NCI-H82 (cell line): ENCODE results near the gene TECR.

Experiments used
- DNase-seq: peaks from one replicate; lab custom pipeline; 2025; lab: John Stamatoyannopoulos, UW

Gene TECR

DNA sequence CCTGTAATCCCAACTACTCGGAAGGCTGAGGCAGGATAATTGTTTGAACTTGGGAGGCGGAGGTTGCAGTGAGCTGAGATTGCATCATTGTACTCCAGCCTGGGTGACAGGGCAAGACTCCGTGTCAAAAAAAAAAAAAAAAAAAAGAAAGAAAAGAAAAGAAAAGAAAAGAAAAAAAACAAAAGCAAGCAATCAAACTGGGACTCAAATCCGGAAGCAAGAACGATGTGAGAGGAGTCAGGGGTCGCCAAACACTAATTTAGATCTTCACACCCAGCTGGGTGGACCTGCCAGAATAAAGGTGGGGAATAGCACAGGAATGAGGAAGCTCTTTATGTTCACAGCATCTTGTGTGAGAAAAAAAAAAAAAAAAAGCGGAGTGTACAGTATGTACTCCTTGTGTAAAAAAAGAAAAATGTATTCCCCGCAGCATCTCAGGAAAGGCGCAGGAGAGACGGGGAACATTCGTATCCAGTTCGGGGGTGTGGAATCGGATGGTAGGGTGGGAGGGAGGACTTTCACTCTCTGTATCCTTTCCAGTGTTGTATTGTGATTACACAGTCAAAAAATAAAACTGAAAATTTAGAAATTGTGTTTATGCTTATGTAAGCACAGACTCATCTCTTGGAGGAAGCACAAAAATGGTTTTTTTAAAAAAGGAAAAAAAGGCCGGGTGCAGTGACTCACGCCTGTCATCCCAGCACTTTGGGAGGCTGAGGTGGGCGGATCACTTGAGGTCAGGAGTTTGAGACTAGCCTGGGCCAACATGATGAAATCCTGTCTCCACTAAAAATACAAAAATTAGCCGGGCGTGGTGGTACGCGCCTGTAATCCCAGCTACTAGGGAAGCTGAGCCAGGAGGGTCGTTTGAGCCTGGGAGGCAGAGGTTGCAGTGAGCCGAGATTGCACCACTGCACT lies 18.8 kb upstream of the TECR start:
- no peak for DNase-seq

DNA sequence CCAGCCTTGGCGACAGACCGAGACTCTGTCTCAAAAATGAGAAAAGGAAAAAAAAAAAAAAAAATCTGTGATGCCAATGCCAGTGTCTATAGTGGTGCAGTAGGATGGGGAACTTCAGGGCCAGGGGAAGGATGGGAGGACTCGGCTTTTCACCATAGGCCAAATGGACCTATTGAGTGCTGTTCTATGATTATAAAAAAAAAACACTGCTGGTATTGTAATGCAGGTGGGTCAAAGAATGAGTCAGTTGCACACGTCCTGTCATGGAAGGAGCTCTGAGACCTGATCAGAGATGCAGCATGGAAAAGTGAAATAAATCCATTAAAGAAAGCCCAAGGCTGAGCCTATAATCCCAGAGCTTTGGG lies 18.2 kb upstream of the TECR start:
- peak; percentile 78 for DNase-seq

DNA sequence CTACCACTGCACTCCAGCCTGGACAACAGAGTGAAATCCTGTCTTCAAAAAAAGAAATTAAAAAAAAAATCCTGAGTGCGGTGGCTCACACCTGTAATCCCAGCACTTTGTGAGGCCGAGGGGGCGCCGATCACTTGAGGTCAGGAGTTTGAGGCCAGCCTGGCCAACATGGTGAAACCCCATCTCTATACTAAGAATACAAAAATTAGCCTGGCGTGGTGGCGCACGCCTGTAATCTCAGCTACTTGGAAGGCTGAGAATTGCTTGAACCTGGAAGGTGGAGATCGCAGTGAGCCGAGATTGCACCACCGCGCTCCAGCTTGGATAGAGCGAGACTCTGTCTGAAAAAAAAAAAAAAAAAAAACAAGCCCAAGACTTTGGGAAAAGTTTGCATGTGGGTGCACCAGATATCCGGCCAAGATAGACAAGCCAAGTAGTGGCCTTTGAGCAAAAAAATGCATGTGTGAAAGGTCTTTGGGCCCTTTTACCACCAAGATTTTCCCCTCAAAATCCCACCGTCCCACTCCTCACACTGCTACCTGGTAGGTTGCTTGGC lies 16.9 kb upstream of the TECR start:
- no peak for DNase-seq

DNA sequence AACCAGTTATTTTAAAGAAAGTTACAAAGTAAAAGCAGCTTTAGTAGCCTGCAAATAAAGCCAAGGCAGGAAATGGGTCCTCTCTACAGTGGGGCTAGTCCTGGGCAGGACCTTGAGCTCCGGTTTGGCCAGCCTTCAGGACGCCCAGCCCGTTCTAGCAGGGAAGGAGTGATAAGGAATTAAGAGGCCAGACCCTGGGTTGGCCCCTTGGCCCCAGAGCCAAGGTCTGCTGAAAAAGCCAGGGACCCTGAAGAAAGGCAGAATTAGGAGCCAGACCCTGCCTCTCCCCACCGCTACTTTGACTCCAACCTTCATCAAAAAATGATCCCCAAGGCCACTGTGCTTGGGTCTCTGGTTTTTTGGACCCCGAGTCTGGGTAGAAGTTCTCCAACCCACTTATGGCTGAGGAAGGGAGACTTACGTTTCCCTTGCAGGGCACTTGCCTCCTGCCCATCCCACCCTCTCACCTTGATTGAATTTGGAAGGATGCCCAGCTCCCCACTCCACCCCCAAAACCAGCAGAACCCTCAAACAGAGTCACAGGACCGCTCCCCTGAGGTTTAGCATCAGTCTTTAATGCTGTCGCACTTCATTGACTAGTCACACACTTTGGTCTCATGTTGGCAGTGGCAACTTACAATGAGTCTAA lies 15.1 kb upstream of the TECR start:
- DNase-seq = no peak

DNA sequence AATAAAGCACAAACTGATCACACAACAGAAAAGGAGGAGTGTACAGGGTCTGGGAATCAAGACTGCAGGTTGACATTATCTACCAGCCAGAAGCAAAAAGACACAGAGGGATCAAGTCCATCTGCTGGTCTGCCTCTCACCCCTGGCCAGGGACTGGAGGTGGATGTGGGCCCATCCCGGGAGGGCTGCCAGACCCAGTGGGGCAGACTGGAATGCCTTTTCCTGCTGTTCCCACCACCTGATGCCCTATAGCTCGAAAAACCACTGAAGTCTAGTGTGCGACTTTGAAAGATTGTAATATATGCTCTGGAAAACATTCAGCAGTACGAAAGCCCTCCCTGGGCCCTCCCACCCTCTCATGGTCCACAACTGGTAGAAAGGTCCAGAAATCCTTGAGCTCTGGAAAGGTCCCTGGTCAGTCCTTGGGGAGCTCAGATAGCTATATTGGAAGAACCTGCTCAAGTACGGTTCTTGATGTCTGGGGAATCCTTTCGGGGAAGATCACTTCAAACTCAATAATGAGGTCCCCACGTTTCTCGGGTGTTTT lies 13.8 kb upstream of the TECR start:
- DNase-seq = no peak

DNA sequence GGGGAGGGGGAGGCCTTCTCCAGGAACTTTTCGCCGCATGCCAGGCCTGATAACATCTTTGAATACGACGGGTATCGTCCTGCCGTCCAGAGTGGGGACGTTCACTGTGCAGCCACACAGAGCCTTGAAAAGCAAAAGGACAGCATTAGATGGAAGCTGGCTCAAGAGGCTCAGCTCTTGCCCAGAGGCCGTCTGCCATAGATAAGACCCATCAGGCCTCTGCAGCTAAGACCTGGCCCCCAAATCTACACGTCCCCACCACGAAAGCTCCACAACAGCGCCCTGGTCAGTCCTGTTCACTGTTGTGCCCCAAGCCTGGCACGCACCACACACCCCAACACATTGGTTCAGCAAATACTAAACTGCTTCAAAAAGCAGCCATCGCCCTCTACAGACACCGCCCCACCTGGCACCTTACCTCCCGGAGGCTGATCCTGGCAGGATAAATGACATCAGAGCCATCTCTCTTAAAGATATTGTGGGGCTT lies 13.3 kb upstream of the TECR start:
- no peak for DNase-seq

DNA sequence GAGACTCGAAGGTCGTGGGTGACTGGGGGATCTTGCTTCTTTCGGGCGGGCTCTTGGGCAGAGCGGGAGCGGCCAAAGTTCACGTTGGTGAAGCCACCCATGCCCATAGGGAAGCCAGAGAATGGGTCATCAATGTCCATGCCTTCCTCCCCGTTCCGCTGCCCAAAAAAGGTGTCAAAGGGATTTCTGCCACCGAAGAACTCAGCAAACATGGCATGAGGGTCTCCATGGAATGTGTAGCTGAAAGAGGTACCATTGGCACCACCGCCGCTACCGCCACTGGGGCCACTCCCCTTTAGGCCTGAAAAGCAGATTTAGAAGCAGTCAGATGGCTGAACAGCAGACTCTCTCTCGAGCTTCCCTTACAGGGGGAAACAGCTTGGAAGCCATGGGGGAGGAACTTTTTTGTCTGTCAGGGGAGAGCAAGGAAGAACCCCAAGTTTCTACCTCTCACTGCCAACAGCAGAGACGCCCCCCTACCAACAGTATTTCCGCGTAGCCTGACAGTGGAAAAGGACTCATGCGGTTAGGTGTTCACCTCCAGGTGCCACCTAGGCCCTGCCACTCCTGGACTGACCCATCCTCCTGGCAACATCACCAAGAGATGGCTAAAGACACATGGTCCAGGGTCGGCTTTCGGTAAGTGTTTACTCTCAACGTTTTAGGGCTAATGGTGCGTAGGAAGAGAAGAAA lies 12.5 kb upstream of the TECR start:
- DNase-seq = peak; percentile 55

DNA sequence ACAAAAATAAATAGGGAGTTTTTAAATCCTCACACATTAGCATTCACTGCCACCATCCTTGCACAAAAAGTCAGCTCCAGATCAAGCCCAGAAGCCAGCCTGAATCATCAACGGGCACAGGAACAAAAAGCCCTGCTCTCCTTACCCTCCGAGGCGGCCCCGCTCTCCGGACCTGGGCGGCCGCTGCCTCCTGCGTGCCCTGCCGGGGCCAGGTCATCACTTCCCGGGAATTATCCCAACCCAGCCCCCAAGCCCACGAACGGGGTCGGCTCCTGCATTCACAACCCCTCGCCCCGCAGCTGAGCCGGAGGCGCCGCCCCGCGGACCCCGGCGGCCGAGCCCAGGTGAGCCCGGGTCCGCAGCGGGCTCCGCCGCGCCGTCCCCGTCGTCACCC lies 12.0 kb upstream of the TECR start:
- peak; percentile 70 for DNase-seq

DNA sequence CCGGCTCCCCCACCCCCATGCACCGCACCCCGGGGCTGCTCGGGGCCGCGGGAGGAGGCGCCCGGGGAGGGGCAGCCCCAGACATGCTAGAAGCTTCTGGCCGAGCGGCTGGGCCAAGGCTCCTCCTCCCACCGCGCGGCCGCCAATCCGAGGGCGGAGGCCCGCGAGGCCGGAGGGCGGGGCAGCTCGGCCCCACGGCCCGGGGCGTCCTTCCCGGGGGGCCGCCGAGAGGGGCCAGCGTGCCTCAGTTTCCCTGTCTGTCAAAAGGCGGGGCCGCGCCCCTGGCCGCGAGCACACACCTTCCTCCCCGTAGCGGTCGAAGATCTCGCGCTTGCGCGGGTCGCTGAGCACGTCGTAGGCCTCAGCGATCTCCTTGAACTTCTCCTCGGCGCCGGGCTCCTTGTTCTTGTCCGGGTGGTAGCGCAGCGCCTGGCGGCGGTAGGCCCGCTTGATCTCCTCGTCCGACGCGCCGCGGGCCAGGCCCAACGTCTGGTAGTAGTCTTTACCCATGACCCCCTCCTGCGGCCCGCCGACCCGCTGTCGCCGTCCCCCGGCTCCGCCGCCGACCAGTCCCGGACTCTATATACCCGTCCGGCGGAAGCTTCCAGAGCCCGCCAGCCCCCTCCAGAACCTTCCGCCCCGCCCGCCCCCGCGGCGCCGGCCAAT lies 11.4 kb upstream of the TECR start, which contains the start of gene DNAJB1:
Gene DNAJB1 (minus strand): TSS at position 558 of the 666 bp plus-strand sequence. CDS start 48 bp downstream, at position 510.
- DNase-seq = peak; percentile 80

DNA sequence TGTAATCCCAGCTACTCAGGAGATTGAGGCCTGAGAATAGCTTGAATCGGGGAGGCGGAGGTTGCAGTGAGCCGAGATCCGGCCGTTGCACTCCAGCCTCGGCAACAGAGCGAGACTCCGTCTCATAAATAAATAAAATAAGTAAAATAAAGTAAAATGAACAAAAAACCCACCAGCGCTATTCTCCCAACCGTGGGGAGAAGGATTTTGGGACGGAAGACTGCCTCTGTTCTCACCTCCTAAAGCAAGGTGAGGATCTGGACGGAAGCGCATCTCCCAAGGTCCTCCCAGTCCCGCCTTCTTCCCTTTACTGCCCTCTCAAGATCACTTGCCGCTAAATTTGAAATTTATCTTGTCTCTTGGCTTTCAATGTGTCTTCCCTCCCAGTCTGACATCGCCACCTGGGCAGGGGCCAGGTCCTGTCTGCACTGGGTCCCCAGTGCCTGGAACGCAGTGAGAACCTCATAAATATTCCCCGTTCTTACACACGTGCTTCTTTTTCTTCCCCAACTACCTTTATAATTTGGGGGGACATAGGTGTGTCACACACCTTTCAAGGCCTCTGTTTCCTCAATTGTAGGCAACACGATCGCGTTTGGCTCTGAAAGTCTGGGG lies 10.0 kb upstream of the TECR start:
- no peak for DNase-seq

DNA sequence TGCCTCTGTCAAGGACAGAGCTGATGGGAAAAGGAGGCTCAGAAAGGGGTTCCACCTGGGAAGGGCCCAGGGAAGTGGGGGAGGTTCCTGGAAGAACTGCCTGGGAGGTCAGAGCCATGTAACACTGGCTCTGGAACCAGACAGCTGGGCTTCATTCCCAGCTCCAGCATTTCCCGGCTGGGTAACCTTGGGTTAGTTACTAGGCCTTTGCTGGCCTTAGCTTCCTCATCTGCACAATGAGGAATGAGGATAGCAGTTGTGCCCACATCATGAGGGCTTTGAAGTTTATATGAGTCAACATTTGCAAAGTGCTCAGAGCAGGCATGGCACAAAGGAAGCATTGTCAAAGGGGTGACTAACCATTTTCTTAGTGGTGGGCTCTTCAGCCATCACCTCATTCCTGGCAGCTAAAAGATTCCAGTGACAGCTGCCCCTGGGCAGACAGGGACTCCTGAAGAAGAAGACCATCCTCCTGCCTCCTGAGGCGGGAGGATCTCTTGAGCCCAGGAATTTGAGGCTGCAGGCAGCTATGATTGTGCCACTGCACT lies 9.5 kb upstream of the TECR start:
- no peak for DNase-seq

DNA sequence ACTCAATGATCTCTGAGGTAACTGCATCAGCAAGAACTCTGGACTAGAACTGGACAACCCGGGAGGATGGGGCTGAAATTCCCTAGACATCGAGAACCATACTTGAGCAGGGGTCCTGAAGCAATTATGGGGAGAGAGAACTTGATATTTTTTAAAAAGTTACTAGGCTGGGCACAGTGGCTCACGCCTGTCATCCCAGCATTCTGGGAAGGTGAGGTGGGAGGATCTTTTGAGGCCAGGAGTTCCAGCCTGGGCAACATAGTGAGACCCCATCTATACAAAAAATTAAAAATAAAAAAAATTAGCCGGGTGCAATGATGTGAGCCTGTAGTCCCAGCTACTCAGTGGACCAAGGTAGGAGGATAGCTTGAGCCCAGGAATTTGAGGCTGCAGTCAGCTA lies 8.9 kb upstream of the TECR start:
- DNase-seq = no peak

DNA sequence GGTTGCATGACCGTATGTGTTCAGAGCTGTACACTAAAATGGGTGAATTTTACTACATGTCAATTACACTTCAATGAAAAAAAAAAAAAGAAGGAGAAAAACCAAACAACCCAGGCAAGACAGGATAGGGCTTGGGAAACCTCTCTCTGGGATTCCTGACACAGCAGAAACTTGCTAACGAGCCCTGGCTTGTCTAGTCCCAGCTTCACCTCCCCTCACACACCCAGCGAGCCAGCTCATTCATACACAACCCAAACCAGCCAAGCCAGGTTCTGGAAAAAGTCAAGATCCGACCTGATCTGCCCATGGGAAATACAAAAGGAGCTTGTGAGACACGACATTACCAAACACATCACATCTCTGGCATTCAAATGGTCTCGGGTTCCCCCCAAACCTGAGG lies 3.7 kb upstream of the TECR start:
- DNase-seq = no peak

DNA sequence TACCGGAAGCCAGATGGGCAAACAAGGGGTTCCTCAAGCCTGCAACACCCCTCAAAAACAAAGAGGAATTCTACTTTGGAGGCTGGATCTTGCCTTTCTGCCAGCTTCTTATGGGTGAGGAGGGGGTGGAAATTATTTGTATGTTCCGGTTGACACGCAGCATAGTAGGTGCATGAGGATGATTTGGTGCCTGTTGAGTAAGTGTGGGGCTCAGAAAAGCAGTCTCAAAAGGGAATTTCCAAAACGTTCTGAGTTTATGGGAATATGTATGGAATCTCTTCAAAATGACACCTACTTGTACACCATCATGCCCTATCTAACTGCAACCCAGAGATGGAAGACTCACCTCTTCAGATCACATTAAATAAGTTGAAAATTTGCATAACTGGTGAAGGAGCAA lies 3.0 kb upstream of the TECR start:
- no peak for DNase-seq

DNA sequence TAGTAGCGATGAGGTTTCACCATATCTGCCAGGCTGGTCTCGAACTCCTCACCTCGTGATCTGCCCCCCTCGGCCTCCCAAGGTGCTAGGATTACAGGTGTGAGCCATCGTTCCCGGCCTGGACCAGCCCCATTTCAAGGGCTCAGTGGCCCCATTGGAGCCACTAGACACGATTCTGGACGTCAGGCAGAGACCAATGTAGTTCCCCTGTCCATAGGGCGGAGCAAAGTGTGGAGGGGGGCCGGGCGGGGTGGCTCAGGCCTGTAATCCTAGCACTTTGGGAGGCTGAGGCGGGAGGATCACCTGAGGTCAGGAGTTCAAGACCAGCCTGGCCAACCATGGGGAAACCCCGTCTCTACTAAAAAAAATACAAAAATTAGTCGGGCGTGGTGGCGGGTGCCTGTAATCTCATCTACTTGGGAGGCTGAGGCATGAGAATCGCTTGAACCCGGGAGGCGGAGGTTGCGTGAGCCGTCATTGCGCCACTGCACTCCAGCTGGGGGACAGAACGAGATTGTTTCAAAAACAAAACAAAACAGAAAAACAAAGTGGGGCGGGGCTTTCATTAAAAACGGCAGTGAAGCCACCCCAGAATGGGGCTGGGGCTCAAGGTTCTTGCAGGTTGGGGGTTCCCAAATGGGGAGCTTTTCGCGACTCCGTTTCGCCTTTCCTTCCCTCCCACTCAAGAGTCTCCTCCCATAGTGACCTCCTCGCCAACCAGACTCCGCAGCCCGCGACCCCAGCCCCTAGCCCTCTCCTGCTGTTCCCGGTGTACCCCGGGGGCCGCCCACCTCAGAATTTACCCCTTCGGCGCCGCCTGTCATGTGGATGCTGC lies 758 bp upstream of the TECR start:
- DNase-seq = no peak

DNA sequence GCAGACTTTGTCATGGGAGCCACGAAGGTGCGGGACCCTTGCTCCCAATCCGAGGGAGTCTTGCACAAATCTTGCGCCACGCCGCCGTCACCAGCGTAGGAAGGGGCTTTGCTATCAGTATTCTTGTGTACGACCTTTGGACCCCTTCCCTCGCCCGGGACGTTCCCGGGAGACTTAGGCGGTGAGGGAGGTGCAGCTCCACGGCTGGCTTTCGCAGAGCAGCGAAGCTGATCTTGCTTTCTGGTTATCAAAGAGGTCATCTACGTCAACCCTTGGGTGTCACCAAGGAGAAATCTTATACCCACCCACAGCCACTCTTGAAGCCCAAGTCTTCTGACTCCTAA lies 583 bp downstream of the TECR start:
- peak; percentile 81 for DNase-seq

DNA sequence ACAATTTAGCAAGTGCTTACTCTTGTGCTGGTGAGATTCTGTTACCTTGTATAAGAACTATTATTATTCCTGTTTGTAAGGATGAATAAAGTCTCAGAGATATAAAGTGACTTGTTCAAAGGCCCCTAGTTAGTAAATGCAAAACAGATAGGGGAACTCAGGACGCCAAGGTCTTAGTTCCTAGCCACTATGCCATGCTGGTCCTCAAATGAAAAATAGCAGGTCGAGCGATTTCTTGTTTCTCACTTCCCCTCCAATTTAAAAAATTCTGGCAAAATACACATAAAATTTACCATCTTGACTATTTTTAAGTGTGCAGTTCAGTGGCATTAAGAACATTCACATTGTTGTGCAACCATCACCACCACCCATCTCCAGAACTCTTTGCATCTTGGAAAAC lies 1.1 kb downstream of the TECR start:
- no peak for DNase-seq

DNA sequence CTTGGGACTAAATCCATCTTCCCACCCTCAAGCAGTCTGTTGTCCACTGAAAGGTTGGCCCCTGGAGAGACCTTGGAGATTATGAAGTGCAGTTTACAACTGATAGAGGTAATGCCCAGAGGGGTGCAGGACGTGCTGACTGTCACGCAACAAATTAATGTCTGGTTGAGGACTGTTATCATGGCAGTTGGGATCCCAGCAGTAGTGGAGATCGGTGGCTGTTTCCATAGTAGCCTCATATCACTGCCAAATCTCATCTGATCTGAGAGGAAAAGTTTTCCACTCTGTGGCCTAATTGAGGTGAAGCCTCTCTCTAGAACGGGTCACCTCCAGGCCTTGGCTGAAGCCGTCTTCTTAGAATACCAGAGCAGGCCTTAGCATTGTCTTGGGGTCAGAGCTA lies 4.1 kb downstream of the TECR start:
- DNase-seq = no peak

DNA sequence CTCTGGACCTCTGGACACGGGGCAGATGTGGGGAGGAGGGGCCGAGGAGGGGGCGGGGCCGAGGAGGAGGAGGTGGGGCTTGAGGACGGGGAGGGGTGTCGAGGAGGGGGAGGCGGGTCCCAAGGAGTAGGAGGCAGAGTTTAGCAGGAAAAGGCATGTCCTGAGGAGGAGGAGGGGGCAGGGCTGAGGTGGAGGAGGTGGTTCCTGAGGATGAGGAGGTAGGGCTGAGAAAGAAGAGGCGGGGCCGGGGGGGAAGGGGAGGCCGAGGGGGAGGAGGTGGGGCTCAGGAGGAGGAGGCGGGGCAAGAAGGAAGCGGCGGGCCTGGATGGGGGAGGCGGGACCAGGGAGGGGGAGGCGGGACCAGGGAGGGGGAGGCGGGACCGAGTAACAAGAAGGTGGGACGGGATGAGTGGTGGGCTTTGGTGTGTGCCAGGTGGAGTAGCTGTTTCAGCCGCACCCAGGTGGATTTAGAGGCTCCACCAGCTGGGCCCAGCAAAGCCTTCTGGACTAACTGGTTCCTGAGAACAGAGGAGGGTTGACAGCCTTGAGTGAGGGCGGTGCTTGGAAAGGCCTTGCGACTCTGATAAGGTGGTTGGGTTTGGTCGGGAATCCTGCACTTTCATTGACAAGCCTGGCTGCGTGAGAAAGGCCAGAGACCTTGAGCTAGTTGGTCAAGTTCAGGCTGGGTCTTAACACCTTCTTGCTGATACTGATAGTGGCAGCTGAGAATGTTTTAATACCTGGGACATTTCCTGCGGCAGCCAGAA lies 7.7 kb downstream of the TECR start:
- DNase-seq = peak; percentile 95
